ENCODE results near the gene PIP4K2A.

Gene PIP4K2A

DNA sequence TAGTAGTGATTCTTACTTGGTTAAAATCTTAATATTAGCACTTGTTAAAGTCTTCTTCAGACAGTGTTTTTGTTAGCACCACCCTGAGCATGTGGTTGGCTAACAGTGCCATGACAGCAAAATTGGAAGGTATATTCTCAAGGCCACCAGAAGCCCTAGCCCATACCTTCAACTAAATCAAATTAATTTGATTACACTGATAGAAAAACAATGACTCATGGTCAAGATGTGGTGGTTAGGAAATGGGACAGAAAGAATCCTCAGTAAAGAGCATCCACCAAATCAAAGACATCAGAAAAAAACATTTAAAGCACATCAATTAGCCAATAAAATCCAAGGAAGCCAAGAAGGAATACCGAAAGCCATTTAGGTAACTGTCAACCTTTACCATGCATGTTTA is 75.5 kb downstream of the PIP4K2A start:
- DNase-seq (ENCODE audit: low read depth): no peak

DNA sequence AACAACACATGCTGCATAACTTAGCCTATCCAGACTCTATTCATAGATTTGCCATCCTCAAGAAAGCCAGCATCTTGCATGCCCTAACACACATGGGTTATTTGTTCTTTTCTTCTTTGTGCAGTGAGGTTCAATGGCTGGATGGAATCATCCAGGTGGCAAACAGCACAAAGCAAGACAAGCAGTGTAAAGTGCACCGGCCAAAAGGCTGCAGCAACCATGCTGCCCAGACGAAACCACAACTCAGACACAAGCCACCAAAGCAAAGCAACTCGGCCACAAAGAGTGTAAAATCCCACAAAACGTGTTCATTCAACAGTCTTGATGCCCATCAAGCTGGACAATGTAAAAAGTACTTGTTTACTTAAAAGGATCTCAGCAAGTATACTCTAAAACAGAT is 76.9 kb downstream of the PIP4K2A start:
- DNase-seq (ENCODE audit: low read depth): no peak

DNA sequence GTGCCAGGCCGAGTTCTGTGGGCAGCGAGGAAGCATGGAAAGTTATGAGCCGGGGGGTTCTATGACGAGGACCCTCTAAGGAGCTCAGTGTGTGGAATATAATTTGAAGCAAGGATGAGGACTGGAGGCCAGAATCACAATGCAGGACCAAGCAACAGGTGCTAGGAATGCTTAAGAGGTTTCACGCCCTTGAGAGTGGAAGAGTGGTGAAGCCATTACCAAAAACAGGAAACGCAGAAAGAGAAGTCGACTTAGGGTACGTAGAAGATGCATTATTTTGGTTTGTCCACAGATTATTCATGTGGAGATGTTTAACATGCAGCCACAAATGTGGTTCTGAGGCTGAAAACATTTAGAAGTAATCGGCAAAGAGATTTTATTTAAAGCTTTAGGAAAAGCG is 78.7 kb downstream of the PIP4K2A start:
- DNase-seq (ENCODE audit: low read depth): no peak

DNA sequence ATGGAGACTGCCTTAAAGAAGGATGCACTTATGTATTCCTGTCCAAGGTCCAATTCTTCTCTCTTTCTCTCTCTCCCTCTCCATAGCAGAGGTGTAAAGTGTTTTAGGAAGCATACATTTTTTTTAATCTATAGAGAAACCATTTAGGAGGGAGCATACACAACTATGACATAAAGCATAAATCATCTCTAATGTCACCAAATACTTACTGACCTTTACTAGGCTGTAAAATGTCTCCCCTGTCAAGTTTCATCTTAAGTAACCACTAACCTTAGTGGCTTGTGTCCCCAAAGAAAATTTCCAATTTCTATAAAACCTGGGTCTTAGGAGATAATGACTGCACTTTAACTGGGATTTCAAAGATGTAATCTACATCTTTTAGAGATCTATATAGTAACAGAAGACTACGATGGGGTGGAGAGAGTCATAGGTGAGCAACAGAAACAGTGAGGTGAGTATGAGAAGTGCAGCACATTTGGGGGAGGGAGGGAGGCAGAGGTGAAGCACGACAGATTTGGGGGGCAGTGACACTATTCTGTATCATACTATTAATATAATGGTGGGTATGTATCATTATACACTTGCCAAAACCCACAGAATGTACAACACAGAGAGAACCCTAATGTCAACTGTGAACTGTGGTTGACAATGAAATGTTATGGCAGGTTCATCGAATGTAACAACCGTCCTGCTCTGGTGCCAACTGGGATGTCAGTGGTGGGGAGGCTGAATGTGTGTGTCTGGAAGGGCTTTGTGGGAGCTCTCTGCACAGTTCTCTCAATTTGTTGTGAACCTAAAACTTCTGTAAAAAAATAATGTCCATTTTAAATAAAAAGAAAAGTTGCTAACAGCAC is 79.5 kb downstream of the PIP4K2A start:
- DNase-seq (ENCODE audit: low read depth): no peak

DNA sequence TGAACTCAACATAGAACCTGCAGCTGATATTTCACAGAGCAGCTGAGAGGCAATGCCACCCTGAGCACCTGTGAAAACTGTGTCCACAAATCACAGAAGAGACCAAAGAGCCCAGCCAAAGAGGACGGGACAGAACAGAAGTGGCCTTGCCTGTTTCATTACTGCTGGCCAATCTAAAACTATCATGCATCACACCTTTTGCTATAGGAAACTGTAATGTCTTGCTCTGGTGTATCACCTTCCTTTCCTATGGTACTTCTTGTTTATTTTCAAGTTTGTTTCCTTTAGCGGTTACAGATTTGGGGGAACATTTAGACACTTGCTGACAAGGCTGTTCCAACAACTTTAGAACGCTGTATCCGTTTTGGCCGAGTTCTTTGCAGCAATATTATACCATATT is 80.3 kb downstream of the PIP4K2A start:
- DNase-seq (ENCODE audit: low read depth): no peak

DNA sequence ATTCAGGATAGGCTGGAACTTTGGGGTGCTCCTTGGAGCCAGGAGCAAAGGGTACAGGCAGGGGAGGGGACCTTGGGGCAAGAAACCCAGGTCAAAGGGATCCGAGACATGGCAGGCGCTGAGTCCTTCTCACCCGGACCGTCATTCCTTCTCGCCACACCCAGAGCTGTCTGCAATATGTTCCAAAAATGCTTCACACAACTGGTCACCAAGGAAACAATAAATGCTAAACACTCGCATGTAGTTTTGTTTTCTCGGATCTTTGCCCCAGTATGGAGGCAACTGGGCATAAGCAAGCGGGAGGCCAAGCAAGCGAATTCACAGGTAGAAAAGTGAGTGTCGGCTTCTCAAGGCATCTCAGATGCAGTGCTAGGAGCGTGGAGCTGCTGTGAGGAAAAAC is 80.8 kb downstream of the PIP4K2A start:
- DNase-seq (ENCODE audit: low read depth): no peak

DNA sequence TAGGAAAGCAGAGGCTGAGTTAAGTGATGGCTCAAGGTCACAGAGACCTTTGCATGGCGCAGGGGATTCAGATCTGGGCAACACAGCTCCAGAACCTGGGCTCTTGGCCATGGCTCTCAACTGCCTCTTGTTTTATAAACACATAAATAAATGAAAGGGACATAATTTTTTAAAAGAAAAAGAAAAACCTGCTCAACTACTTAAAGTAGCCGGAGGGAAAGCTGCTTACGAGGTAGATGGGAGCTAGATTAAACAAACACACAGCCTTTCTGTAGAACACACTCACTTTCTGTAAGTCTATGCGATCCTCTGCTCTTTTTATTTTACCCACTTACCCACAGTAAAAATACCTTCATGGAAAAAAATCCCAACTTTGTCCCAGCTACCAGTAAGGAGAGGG is 81.3 kb downstream of the PIP4K2A start:
- no peak for DNase-seq (ENCODE audit: low read depth)

DNA sequence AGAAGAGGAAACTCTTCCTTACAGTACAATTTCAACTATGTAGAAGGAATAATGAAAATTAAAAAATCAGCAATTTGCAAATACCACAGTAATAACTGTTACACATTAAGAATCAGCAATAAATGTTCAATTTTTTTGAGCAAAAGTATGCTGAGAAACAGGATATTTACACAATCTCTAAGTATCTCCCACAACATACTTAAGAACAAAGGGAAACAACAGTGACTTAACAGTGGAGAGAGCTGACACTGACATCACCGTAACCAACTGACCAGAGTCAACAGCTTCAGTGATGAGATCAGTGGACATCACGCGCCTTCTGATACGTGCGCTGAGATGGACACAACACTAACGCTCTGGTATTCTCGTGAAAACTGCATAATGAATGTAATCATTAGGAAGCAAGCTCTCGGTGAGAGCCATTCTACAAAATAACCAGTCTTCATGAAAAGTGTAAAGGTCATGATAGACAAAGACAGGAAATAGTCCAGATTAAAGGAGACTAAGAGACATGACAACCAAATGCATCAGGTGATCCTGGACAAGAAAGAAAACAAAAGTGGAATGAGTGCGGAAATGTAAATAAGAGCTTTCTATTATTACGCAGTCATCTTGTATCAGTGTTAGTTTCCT is 82.6 kb downstream of the PIP4K2A start:
- no peak for DNase-seq (ENCODE audit: low read depth)

DNA sequence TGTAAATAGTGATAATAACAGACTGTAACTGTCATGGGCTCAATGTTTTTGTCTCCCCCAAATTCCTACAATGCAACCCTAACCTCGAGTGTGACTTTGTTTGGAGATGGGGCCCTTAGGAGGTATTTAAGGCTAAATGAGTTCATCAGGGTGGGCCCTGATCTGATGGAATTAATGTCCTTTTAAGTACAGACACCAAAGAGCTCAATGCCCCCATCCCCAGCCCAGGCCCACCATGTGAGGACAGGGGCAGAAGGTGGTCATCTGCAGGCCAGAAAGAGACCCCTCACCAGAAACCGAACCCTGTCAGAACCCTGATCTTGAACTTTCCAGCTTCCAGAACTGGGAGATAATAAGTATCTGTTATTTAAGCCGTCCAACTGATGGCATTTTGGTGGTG is 83.2 kb downstream of the PIP4K2A start:
- no peak for DNase-seq (ENCODE audit: low read depth)

DNA sequence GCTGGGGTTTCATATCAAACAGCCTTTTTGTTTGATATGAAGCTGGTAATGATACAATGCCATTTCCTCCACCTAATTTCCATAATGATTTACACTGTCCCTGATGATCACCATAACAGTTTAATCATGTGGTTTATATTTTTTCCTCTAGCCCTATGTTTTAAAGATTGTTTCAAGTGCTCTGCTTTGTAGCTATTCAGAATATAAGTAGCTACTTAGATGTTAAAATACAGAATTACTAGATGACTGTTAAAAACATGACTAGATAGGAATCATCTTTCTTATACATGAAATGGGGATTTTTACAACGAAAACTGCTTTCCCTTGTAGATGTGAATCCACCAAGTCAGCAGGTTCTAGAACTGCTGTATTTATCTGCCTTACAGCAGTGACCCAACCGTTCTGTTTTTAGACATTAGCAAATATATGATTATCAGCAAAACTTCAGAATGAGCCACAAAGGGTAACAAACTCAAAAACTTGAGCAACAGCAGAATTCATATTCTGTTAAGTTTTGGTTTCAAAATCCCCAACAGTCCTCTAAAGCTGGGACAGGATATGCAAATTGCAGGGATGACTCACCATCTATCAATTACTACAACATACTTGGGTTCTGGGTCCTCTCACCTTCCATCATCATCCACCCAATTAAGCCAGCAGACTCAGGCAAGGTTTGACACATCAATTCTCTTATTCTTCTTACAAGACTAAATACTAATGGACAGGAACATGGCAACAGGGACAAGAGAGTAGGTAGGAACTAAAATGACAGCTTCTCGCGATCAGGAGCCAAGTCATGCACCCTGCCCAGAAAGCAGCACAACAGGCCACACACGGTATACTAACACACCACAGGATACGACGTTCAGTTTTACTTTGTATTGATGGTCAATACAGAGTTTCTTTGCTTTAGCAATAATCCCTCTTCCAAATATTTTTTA is 83.9 kb downstream of the PIP4K2A start:
- no peak for DNase-seq (ENCODE audit: low read depth)

DNA sequence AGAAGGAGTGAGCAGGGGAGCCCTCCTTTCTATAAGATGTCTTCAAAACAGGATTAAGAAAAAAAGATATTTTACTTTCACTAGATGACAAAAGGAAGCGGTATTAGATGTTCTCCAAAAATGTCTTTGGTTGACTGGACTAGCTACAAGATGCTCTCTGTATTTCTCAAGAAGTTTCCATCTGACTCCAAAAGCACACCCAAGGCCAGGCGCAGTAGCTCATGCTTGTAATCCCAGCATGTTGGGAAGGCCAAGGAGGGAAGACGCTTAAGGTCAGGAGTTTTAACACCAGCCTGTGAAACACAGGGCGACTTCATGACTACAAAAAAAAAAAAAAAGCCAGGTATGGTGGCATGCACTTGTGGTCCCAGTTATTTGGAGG is 84.5 kb downstream of the PIP4K2A start:
- DNase-seq (ENCODE audit: low read depth): no peak

DNA sequence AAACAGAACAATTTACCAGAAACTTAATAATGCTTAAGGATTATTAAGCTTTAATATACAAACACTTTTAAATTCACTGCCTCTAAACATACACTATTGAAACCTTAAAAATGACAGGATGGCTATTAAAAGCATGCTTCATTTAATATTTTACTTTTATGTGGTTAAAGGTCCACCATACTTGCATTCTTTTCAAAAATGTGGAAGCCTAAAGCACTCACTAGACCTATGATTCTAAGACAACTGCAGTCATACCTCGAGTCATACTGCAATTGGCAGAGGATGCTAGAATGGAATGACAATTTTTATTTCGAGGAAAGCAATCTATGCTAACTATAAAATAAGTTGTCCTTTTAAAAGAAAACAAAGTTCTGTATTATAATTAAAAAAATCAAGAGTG is 85.3 kb downstream of the PIP4K2A start:
- no peak for DNase-seq (ENCODE audit: low read depth)

DNA sequence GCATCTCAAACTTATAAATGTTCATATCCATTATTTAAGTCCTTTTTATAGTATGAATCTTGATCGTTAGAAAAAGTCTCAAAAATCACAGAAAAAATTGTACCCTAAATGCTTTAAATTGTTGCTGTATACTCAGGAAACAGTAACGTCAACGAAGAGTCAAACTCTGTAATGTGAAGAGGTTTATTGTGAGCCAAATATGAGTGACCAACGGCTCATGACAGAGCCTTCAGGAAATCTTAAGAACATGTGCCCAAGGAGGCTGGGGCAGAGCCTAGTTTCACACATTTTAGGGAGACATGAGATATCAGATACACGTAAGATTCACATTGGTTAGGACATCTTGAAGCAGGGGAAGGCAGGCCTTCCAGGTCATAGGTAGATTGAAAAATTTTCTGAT is 86.1 kb downstream of the PIP4K2A start:
- no peak for DNase-seq (ENCODE audit: low read depth)

DNA sequence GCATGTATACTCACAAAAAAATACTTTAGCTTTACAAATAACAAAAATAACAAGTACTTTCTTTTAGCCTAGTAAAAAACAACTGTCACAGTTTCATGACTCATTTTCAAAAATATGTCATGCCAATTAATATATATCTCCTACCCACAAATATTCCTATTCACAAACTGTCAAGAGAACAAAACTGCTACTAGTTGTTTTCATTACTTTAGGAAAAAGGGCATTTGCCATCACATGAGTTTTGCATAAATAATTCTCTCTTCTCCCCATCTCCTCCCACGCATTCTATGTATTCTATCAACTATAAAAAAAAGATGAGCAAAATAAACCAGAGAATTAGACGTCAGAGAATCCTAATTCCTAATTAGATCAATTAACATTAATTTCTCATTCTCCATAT is 87.6 kb downstream of the PIP4K2A start:
- DNase-seq (ENCODE audit: low read depth): no peak

DNA sequence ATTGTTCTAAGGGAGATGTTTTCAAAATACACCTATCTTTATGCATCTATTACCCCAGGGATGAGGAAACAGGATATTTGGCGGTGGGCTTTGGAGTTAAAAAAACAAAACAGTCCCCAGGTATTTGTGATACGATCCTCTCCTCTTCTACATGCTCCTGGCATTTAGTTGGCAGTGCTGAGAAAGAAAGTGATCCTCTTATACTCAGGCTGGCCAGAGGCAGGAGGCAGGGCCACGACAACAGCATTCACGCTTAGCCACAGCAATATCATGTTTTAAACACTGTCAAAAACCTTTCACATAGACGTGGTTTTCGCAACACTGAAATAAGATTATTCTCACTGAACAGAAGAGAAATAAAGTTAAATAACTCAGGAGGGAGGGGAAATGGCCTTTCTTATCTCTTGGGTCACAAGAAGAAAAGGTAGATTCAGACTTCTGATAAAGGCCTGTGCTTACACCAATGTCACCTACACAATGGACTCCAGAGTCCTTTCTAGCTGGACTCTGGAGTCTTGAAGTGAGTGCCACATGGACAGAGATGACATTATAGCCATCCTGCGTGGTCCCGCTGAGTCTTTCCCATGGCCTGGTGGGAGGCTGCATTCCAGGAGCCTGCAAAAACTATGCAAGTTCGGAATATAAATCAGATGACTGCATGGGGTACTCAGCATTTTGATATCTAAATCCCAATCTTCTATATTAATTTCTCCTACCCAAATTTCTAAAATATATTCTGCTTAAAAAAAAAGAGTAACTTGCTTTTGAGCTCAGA is 88.7 kb downstream of the PIP4K2A start:
- DNase-seq (ENCODE audit: low read depth): no peak

DNA sequence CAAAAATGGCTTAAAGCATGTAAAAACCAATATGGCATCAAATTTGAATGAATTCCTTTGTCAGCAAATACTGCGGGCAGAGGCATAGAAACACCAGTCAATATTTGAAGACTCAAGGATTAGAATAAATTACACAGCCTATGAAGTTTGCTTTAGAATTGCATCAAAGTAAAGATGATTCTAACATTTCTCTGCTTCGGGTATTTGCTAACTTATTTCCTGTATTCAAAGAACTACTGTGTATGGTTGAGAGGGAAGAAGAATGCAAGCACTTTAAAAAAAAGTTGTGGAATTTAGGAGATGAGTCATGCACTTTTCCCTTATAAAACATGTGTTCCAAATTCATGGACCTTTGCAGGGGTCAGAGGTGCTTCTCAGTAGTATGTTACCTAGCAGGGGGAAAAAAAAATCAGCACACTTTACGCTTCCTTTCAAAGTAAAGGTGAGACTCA is 90.1 kb downstream of the PIP4K2A start:
- peak; percentile 59 for DNase-seq (ENCODE audit: low read depth)

DNA sequence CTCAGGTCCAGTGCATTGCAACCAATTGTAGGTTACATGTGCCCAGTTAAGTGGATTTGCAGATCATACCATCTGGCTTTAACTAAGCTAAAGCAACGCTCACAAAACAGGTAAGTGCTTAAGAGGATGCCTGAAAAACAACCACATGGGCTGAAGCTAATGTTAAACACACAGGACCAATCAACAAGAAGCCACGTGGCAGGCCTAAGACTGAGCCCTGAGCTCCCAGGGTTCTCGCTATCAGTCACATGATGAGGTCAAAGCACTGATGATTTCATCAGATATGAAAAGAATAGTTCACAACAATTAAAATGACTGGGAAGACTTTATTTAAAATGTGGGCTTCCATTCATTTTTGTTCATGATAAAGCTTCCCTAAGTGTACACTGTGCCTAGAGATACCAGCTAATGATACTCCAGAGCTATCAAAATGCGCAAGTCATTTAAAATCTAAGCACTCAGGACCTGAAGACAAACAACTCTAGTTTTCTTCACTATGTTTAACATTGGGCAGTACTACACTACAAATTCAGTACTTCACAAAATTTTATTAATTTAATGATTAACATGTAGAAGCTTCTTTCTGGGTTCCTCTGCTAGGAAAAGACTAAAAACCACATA is 90.6 kb downstream of the PIP4K2A start:
- no peak for DNase-seq (ENCODE audit: low read depth)

DNA sequence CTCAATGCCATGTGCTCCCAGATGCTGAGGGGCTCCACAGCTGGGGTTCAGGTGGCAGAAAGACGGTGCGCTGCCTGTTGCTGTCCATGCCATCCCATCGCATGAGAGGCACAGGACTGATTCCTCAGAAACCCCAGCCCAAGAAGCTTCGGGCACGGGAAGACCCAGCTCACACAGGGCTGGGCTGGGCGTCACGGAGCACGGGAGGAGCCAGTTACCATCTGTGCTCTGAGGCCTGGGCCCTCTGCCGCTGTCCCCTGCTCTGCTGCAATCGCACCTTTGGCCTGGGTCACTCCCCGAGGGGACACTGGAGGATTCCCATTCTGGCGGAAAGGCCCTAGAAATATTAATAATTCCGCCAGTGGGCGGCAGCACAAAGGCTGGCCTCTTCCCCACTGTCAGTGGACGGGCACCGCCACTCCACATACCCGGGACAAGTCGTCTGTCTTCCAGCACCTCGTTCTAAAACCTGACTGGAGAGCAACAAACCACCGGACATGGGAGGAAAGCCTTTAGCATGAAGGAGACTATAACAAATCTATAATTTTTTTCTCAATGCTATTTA is 92.1 kb downstream of the PIP4K2A start:
- DNase-seq (ENCODE audit: low read depth): no peak

DNA sequence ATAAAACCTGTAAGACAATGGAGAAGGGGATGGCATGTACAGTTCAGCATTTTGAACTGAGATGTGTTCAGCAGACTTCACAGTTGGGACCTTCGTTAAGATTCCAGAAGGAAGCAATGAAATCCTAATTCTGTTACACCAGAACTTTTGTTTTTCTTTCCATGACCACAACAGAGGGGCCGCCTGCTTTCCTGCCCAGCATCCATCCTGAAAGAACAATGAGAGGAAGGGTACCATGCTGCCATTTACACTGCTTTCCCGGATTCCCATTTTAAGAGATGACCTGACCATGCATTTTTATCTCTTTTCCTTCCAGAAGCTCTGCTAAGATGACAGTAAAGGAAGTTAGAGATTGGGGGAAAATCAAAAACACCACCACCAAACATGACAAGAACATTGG is 92.7 kb downstream of the PIP4K2A start:
- DNase-seq (ENCODE audit: low read depth): no peak

DNA sequence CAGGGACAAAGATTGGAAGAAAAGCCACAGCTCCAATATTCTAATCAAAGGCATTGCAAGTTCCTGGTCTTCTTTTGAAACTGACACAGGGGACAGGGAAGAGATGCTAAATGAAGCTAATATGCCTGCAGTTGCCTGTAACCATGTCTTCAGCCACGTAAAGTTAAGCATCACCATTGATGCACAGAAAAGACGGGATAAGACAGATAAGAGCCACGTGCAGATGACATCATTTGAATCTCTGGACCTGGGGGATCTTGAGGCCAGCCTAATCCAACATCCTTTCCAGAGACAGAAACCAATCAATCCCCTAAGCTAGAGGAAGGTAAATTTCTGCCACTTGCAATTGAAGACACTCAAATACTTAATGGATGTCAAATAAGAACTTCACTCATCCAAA is 93.4 kb downstream of the PIP4K2A start:
- DNase-seq (ENCODE audit: low read depth): no peak
